COLO829 (cell line): ENCODE data around the gene ADAM12.
"Not testable (repeated sequence)": the region's sequence is repeated elsewhere in the genome, so short reads cannot be mapped to it uniquely, and the experiment has no call there.

Source experiments
- DNase-seq: peaks from one replicate; pipeline ENCODE4 v3.0.0; 2012; ENCODE audit warnings: low spot score

The ADAM12 gene

DNA sequence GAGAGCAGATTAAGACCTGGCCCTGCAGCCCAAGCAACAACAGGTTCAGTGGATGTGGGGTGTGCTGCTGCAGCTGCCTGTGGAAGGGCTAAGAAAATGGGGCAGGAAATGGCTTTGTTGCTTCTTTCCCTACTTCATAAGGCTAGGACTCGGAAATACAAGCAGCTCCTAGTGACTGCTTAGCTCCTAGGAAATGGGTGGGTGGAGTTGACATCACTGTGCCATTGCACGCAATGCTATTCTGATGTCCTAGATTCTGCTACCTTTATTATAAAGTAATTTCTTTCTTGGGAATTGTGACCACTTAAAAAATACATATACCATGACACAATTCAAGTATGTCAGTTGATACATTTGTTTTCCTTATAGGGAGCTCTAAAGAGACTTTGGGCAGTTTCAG is 336.1 kb downstream of the ADAM12 start:
- DNase-seq: no peak

DNA sequence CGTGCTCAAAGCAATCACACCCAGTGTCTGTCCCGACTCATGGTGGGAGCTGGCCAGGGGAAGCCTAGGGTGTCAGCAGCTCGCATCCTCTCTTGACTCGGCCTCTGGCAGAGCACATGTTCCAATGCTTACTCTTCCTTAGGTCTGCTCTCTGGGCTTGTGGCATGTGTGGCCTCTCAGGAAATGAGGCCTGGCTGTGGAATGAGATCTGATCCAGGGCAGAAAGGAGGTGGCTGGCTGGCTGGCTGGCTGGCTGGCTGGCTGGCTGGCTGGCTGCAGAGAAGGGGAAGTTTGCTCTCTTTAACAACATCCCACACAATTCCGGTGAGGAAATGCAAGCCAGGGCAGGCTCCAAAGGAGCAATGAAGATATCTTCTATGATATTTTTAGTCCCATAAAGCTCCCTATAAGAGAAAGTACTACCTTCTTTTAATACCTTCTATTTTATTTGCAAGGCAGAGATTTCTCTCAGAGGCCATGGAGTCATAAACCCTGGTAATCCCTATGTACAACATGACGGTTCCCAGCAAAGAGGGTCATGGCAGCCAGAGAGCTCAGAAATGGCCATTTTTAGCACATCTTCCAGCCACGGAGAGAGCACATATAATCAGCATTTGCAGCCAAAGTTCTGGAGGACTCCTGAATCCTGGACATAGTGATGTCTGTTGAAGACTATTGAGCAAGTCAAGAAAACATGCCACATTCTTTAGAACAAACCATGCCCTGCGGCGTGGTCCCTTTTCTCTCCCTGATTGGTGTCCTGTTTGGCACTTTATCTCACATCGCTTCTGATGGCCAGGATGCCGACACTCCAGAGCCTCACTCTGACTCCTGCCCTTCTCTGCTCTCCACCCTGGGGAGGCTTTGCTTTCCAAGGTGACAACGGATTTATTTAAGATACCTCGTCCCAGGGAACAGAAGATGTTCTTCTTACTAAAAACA is 338.2 kb downstream of the ADAM12 start:
- no peak for DNase-seq

DNA sequence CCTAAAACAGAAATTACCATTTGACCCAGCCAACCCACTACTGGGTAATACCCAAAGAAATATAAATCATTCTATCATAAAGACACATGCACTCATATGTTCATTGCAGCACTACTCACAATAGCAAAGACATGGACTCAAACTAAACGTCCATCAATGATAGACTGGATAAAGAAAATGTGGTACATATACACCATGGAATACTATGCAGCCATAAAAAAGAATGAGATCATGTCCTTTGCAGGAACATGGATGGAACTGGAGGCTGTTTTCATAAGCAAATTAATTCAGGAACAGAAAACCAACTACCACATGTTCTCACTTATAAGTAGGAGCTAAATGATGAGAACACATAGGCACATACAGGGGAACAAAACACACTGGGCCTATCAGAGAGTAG is 340.5 kb downstream of the ADAM12 start:
- DNase-seq: not testable (repeated sequence)

DNA sequence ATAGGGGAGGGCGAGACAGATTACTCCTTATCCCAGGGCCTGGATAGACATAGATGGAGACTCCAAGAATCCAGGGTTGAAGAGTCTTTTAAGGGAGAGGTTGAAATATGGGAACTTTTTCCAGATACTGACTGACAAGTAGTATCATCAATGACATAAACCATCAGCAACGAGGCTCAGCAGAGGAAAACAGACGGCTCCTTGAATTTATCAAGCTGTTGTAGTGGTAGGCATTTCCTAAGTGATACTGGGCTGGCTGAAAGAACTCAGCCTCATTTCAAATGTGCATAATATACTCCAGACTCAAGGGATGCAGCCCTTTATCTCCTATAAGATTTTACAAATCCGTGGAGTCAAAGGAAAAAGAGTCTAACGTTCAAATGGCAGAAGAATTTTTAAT is 341.4 kb downstream of the ADAM12 start:
- DNase-seq: no peak

DNA sequence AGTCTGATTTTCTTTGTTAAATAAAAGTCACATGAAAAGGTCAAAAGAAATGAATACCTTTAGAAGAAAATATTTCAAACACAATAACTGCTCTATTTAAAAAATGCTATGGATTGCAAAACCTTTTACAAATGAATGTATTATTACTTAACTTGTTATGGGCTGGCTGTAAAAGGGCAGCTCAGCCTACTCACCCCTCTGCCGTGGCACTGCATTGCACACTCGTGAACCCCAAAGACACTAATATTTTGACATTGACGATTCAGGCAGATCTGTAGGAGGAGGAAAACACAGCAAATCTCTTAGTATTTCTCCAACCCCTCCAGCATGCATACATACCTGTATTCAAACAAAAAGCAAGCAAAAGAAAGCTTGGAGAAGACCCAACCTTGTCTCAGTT is 342.4 kb downstream of the ADAM12 start:
- DNase-seq: no peak

DNA sequence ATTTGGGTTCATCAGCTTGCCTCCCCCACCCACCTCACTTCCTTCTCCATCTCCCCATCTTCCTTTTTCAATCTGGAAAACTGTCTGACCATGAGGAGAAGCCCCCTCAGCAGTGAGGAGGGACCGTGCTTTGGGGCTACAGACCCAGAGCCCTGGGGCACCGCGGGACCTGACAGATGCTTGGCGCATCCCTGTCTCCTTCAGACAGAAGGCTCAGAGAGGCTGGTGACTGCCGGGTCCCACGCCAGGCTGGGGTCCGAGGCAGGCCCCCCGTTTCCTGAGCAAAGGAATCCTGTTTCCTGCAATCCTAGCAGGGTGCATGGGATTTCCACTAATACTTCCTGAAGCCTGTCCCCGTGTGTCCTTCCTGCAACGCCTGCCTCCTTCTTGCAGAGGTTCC is 344.9 kb downstream of the ADAM12 start:
- DNase-seq: no peak

DNA sequence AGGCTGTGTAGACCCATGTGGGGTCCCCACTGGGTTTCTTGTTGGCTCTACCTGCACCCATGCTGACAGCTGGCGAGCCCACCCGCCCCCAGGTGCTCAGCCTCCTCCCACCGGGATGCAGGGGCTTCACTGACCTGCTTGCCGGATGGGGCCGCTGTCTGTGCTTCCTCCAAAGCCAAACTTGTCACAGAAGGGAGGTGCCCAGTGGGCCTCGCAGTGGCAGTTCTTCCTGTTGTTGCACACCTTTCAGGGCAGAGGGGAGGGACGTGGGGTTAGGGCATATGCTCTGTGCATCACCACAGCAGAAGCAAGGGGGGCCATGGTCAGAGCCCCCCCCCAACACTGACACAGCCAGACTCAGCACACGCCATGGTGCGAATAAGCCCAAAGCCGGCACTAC is 345.4 kb downstream of the ADAM12 start:
- no peak for DNase-seq

DNA sequence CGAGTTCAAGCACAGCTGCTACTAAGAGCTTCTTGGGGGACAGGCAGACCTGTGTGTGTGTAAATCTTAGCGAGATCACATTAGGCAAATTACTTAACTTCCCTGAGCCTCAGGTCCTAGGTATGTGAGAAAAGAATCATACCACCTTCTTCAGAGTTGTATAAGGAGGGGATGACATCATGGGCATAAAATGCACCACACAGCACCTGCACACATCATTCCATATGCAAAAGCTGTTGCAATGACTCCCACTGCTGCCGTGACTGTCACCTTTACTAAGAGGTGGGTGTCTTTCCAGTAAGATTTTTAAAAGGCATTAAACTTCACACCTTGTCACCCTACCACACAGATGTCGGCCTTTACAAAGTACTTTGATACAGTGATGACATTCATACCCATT is 345.9 kb downstream of the ADAM12 start:
- DNase-seq: no peak

DNA sequence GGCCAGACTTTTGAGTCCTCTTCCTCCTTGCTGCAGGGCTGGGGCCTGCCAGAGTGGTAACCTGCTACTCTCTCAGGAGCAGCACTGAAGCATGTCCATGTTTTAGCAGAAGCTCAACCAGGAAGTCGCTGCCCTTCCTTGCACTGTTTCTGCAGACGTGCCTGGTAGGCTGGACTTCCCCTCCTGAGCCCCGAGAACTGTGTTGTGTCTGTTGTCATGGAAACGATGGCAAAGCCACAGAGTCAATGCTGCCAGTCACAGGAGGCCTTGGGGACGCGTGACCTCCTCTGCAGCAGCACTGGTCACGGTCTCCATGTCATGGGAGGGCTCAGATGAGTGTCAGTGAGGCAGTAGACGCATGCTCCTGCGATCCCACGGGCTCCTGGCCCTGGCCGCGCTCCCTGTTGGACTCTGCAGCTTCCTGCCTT is 346.5 kb downstream of the ADAM12 start:
- no peak for DNase-seq

DNA sequence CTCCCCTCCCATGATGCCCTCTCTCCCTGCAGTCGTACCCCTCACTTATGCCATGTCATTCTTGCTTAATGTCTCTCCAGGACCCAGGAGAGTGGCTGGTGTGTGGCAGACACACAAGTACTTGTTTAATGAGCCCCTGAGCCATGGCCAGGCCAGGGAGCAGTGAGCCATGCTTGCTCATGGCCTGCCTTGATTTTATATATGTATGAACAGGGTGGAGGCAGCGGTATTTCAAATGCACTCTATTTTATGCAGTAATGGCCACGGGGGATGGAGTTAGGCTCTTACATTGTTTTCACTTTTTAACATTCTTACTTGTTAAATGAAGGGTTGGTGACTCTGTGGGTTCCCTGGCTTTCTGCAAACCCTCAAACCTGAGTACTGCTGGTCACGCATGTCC is 347.2 kb downstream of the ADAM12 start:
- no peak for DNase-seq

DNA sequence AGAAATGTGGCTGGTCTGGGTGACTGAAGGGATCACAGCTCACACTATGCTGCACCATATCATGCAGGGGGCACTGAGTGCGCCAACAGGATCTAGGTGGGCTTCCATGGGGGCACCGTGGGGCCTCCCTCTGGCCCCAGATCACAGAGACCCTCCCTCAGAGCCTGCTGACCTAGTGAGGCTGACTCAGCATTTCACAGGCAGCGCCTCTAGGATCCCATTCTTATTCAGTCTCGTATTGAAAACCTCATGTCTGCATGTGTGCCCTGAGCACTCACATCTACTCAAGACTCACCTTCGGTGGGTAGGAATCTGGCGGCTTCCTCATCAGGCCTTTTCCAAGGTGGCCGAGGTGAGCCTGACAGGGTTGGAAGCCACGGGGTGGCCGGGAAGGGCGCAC is 350.3 kb downstream of the ADAM12 start:
- no peak for DNase-seq

DNA sequence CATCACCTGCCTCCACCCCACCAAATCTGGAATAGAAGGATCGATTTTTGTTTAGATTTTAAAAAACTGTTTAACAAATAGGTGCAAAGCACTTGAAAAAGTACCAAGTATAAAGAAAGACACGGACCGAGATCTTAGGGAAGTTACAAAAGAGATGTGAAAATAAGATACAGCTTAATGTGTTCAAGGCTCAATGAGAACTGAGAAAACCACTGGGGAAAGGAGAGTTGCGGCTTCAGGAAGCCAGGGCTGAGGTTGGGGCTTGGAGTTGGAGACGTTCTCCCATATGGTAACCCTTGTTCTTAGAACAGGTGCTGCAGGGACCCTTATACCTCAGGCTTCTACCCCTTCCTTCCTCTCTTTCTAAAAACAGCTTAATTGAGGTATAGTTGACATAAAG is 351.8 kb downstream of the ADAM12 start:
- DNase-seq: no peak

DNA sequence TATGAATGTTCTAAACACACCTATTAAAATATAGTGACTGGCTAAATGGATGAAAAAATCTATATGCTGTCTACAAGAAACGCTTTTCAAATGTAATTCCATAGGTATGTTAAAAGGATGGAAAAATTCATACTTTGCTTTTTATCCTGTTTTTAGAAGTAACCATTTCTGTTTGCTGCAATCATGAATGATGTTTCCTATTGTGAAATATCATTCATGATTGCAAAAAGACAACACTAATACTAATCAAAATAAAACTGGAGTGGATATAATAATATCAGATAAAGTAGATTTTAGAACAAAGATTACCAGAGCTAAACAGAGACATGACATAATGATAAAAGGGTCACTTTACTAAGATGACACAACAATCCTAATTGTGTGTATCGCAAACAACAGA is 353.7 kb downstream of the ADAM12 start:
- no peak for DNase-seq

DNA sequence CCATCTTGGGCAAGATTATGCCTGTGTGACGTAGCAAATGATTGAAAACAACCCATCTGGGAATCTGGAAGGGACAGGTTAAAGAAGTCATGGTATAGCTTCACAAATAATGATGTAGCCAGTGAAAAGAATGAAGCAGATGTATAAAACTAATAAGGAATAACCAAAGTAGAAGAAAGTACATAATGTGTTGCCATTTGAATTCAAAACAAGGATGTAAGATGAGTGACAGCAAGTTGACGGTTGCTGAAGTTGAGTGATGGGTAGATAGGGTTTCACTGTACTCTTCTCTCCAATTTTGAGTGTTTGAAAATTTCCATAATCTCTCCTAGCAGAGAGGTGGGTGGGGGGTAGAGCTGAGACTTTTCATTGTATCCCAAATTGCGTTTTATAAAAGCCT is 358.3 kb downstream of the ADAM12 start:
- DNase-seq: no peak

DNA sequence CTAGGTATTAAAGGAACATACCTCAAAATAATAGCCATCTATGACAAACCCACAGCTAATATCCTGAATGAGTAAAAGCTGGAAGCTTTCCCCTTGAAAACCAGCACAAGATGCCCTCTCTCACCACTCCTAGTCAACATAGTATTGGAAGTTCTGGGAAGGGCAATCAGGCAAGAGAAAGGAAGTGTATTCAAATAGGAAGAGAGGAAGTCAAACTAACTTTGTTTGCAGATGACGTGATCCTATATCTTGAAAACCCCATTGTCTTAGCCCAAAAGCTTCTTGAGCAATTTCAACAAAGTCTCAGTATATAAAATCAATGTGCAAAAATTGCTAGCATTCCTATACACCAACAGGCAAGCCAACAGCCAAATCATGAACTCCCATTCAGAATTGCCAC is 360.6 kb downstream of the ADAM12 start:
- no peak for DNase-seq

DNA sequence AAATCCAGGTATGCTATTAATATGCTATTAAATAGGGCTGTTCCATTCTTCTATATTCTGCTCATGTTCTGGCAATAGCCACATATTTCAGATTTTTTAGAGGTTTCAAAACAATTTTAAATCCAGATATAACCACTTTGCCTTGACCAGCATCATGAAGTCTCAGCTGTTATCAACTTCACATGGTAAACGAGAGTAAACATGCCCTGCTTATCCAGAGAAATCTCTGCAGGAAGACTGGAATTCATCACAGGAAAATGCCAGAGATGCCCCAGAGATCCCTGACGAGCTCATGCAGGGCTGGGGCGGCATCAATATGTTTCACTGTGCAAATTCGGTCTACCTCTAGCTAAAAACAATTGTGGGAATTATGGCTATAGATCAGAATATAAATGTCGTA is 365.4 kb downstream of the ADAM12 start:
- no peak for DNase-seq

DNA sequence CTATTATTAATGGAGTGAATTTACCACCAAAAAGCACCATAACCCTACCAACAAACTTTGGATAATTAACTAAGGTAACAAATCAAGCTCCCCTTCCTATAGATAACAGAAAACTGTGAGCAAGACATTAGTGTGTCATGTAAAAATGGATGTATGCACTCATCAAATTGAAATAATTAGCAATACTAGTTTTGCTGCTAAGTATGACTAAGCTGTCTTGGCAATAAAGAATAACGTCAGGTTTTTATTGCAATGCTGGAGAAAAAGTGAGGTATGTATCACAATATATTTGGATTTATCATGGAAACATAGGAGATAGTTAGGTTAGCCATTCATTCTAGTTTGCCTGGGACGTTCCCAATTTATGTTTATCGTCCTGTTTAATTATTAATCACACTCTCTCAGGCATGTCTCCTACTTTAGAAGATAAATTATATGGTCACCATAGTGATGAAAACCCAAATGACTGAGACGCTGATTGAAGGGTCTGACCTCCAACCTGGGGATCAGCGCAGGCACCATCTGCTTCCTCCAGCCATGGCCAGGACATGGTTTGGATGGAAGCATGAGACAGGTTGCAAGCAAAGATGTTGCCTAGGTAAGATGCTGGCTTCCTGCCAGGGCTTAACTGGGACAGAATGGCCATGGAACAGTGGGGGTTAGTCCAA is 366.3 kb downstream of the ADAM12 start:
- no peak for DNase-seq

DNA sequence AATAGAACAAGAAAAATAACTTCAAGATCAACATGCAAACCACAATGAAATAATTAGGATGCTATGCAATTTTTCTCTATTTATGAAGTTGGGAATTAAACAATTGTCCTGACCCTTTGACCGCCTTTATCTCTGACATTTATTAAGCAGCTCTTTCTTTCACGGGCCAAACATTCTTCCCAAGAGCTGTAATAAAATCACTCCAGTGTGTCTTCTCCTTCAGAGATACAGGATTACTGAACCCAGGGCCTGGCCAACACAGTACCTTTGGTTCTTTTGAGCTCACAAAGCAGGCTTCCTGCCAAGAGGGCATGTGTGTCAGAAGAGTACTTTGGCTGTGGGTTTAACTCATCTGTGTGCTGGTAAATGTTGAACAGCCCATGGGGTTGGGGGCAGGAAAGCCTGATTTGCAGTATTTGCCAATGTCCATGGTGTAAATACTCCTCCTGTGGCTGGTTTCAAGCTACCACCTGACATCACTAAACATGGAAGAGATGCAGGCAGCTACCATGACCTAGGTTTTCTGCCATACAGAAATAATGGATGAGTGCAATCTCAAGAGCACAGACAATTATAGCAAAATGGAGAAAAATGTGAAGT is 370.2 kb downstream of the ADAM12 start:
- DNase-seq: no peak

DNA sequence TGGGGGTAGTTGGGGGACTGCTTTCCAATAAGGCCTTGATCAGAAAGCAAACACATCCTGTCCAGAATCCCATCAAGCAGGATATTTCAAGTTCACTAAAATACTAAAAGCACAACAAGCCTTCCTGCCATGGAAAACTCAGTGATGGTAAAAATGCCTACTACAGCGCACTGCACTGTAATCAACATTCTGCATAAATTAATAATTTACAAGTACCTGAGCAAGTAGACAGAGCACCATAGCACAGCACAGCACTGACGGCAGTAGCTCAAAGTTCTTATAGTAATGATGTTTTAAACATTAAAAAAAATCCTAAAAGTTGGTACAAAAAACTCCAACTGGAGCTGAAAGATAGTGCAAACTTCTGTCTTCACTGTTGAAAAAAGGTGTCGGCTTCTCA is 371.4 kb downstream of the ADAM12 start:
- DNase-seq: no peak

DNA sequence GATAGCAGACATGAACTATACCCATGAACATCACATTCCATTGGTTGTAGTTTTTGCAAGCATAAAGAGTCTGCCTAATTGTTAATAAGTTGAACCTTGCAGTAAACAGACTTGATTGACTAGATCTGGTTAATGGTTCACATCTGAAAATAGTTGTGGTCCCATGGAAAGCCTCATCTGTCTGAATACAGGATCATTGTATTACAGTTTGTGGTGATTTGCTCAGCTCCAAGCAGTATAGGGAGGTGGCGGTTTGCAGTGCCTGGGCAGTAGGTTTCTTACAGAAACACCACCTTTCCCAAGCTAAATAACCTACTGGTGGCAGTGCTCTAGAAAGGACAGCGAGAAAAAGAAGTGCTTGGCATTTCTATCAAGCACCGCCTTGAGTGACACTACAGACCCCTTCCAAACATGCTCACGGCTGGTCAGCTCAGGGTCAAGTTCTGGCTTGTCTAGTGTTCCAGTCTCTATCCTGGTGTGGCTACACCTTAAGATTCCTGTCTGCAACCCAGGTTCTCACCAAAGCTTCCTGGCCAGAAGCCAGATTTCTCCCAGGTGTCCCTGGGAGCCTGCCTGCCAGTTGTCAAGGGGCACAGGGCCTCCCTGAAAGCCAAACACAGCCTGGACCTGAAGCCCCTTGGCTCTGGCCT is 372.0 kb downstream of the ADAM12 start:
- no peak for DNase-seq

DNA sequence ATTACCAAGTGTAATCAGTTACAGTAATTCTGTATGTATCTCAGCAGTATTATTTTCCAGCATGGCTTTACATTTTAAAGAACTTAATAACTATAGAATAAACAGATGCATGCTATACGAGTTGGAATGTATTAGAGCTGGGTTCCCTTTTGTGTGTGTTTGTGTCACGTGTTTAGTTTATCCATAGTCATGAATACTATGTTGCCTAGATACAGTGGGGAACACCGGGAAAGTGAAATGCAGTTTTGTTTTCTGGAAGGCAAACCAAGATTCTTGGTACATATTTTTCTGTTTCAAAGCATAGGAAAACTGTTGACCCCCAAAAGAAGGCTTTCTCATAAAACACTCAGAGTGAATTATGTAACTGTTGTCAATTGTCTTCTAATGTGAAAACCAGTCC is 372.9 kb downstream of the ADAM12 start:
- DNase-seq: no peak

DNA sequence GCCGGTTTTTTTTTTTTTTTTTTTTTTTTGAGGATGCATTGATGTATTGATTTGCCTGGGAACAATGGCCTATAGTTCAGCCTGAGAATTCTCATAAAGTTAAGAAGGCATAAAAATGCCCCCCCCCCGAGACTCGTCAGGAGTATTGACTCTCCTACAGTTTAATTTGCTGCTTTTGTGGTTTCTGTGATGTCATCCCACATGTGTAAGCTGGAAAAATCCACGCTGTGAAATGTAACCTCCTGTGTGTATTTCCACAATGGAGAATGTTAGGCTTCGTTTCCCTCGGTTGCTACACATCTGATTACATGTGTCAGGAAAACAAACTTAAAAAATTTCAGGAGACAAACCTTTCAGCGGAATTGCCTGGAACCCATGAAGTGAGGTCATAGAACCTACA is 374.0 kb downstream of the ADAM12 start:
- no peak for DNase-seq
